ENCODE data around the gene RAB10. TPM values are rescaled to one million over a fixed set of nuclear protein-coding genes. Genes with fewer than 3 reads are reported as not detected.

Gene RAB10
- total and polyA plus RNA-seq, 2 of the 13 experiments (the other 11 are each of a cell fraction or from before 2014, with no cell fraction given), result 48.2 to 120 TPM

GRCh38 chr2:26011990-26012856 is 21.7 kb upstream of the RAB10 start (continued):
- 0 out of 2 replicates have a peak, but pooled peaks have one; percentile 14 for TF ChIP-seq ZBTB33 (CRISPR knock-in tag; IDR thresholded peaks at IDR 0.05)
- no peak for TF ChIP-seq NFE2L2 (IDR thresholded peaks at IDR 0.05; ENCODE audit: low read length)
- no peak for TF ChIP-seq GATAD1 (CRISPR knock-in tag; IDR thresholded peaks at IDR 0.05)
- TF ChIP-seq HNRNPK (IDR thresholded peaks at IDR 0.05; ENCODE audit: low read depth, low read length, poor library complexity, severe bottlenecking), result no peak
- TF ChIP-seq TEAD3 (CRISPR knock-in tag; optimal IDR thresholded peaks at IDR 0.05; ENCODE audit: borderline replicate concordance), result peak; percentile 74
- no peak for TF ChIP-seq ZNF326 (CRISPR knock-in tag; IDR thresholded peaks at IDR 0.05; ENCODE audit: borderline replicate concordance)
- no peak for TF ChIP-seq KLF13 (CRISPR knock-in tag; IDR thresholded peaks at IDR 0.05)
- no peak for TF ChIP-seq HNF1B (CRISPR knock-in tag; IDR thresholded peaks at IDR 0.05)
- no peak for TF ChIP-seq ZIK1 (CRISPR knock-in tag; IDR thresholded peaks at IDR 0.05; ENCODE audit: borderline replicate concordance, low read depth)
- TF ChIP-seq ZNF749 (CRISPR knock-in tag; IDR thresholded peaks at IDR 0.05; ENCODE audit: borderline replicate concordance), result no peak
- no peak for TF ChIP-seq ZBTB42 (CRISPR knock-in tag; IDR thresholded peaks at IDR 0.05)
- TF ChIP-seq HOXA9 (CRISPR knock-in tag; IDR thresholded peaks at IDR 0.05; ENCODE audit: borderline replicate concordance), result no peak
- peak; percentile 22; the same call in 1 of the 2 replicates for TF ChIP-seq ZNF383 (CRISPR knock-in tag; IDR thresholded peaks at IDR 0.05; ENCODE audit: borderline replicate concordance)
- TF ChIP-seq ZNF615 (CRISPR knock-in tag; IDR thresholded peaks at IDR 0.05; ENCODE audit: borderline replicate concordance), result no peak
- peak; percentile 47; the same call in 1 of the 2 replicates for TF ChIP-seq ATF2 (CRISPR knock-in tag; IDR thresholded peaks at IDR 0.05)
- TF ChIP-seq NFATC3 (CRISPR knock-in tag; IDR thresholded peaks at IDR 0.05), result no peak
- no peak for TF ChIP-seq TAF1 (CRISPR knock-in tag; IDR thresholded peaks at IDR 0.05)
- TF ChIP-seq PHB2 (IDR thresholded peaks at IDR 0.05; ENCODE audit: partially characterized antibody), result no peak
- TF ChIP-seq KLF15 (CRISPR knock-in tag; IDR thresholded peaks at IDR 0.05; ENCODE audit: borderline replicate concordance), result no peak
- no peak; the same call in 1 of the 2 replicates for TF ChIP-seq IKZF5 (CRISPR knock-in tag; IDR thresholded peaks at IDR 0.05)
- no peak for TF ChIP-seq NRL (CRISPR knock-in tag; IDR thresholded peaks at IDR 0.05; ENCODE audit: borderline replicate concordance)
- TF ChIP-seq ZNF234 (CRISPR knock-in tag; conservative IDR thresholded peaks at IDR 0.05), result no peak
- TF ChIP-seq ATAD3A (CRISPR knock-in tag; IDR thresholded peaks at IDR 0.05), result no peak

Measured in HepG2 (cell line).